LNCAP (cell line): ENCODE measurements around the gene ZNF831.

ENCODE experiments used
- CTCF ChIP-seq: fragments of 450-650 bp; IDR thresholded peaks from 2 replicates; pipeline ENCODE4 v1.5.1; 2017; ENCODE audit warnings: mild to moderate bottlenecking

The ZNF831 gene

DNA sequence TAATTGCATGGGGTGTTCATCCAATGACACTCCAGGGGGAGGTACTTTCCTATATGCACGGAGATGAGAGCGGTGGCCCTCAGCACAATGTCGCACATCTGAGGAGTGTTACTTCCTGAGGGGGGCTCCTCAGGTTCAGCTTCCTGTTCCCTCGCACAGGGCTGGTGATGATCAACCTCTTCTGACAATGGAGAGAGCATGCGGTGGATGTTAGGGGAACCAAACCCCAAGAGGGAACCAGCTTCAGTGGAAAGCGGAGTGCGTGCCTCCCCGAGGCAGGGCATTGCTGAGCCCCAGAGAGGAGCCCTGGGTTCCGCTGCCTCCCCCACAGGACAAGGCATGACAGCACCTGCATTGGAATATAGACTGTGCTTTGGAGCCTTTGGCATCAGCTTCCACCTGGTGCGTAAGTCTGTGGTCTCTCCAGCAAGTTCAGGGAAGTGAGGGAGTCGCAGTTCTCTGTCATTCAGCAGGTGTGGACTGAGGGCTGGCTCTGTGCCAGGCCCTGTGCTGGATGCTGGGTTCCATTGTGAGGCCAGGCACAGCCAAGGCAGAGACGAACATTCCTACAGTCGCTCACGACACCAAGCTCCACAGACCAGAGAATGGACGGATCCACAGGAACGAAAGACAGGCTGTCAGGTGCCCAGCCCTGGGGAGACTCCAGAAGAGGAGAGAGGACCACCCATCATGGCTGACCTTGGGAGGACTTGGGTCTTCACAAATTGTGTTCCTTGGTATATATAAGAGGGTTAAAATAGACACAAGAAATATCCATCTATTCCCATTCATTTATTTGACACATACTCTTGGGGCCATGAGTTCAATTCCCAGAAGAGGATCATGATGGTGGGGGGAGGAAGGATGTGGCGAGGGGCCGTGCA is 3.9 kb upstream of the ZNF831 start:
- no peak for TF ChIP-seq CTCF

DNA sequence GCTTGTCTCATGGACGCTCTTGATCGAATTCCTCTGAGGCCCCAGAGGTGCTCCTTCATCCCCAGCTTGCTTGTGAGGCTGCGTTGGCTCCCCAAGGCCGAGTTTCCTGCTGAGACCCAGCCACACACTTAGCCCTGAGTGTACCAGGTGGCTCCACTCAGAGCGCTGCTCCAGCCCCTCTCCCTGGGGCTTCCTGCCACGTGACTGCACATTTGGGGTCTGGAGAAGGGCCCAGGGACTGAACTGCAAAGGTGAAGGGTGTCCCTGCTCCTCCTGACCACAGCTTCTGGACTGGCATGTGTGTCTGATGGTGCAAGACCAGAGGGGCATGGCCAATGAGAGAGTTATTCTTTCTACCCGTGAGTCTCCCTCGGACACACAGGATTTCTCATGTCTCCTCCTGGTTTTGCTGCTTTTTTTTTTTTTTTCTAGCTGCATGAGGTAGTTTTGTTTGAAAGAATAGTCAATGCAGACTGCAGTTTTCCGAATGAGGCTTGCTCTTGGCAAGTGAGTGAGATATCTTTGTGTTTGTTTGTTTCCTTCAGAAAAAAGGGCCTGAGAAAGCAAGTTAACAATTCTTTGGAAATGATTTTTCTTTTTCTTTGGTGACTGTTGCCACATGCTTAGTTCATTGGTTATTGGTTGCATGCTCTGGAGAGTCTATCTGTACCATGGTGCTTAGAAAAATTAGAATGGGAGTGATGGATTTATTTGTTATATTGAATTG is 3.1 kb upstream of the ZNF831 start:
- no peak for TF ChIP-seq CTCF

- no peak for TF ChIP-seq CTCF
These were observed 1.9 kb upstream of the ZNF831 start for GRCh38 chr20:59161721-59162120.

- TF ChIP-seq CTCF = no peak
These were observed 1.2 kb downstream of the ZNF831 start for GRCh38 chr20:59164686-59165391.

DNA sequence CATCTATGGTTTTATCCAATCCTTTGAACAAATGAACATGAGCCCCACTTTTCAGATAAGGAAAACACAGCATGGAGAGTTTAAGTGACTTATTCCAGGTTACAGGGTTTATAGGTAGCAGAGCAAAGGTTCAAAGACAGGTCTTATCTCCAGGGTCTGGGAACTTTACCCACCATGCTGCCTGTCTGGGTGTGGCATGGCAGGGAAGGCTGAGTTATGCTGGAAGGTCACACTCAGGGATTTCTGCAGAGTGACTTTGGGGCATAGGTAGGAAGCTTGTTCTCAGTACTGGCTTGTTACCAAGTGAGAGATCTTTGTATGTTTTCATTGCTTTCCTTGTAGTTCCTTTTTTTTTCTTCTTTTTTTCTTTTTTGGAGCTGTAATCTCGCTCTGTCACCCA is 1.8 kb downstream of the ZNF831 start:
- TF ChIP-seq CTCF = no peak

- no peak for TF ChIP-seq CTCF
These were observed 2.5 kb downstream of the ZNF831 start for GRCh38 chr20:59165891-59166709.
